Neural cell (in vitro differentiated cells): ENCODE results near the gene NT5DC3. TPM values are rescaled to one million over a fixed set of nuclear protein-coding genes. Genes with fewer than 3 reads are reported as not detected.

Experiments
- H2AFZ ChIP-seq: fragments of 200-600, 300-800 bp; sonication (generic), shearing (Covaris generic); 2 replicates; pipeline ENCODE4 v1.6.0; 2014; ENCODE audit warnings: low read depth, mild to moderate bottlenecking, antibody characterized with exemption, low read length, moderate library complexity
- H3F3A ChIP-seq: fragments of 200-600 bp; shearing (Covaris generic); 2 replicates; pipeline ENCODE4 v1.6.1; 2016; ENCODE audit warnings: mild to moderate bottlenecking, moderate library complexity, mixed read lengths, antibody characterized with exemption, low read length; ENCODE audit not compliant: insufficient read depth, poor library complexity, severe bottlenecking
- H3K27ac ChIP-seq: fragments of 200-600, 300-800 bp; sonication (generic), shearing (Covaris generic); 2 replicates; pipeline ENCODE4 v1.5.1; 2014; ENCODE audit warnings: mild to moderate bottlenecking, low read length, moderate library complexity
- H3K27me3 ChIP-seq: fragments of 300-800, 200-600 bp; sonication (generic), shearing (Covaris generic); 2 replicates; pipeline ENCODE4 v1.6.0; 2014; ENCODE audit warnings: mild to moderate bottlenecking, low read depth, low read length, moderate library complexity; ENCODE audit not compliant: insufficient read depth
- H3K36me3 ChIP-seq: fragments of 300-800, 200-600 bp; sonication (generic), shearing (Covaris generic); 2 replicates; pipeline ENCODE4 v1.5.1; 2014; ENCODE audit warnings: mild to moderate bottlenecking, antibody characterized with exemption, low read length, moderate library complexity; ENCODE audit not compliant: insufficient read depth
- H3K4me2 ChIP-seq: fragments of 300-800, 200-600 bp; sonication (generic), shearing (Covaris generic); 2 replicates; pipeline ENCODE4 v1.6.0; 2014; ENCODE audit warnings: mild to moderate bottlenecking, low read length
- H3K4me3 ChIP-seq: fragments of 300-800, 200-600 bp; sonication (generic), shearing (Covaris generic); 2 replicates; pipeline ENCODE4 v1.5.1; 2014; ENCODE audit warnings: mild to moderate bottlenecking, low read length, moderate library complexity
- H3K79me2 ChIP-seq: fragments of 200-600 bp; shearing (Covaris generic); replicated peaks from 2 replicates; pipeline ENCODE4 v1.6.0; 2014; ENCODE audit warnings: mild to moderate bottlenecking, low read length, moderate library complexity; ENCODE audit not compliant: insufficient read depth
- H3K9ac ChIP-seq: fragments of 300-800, 200-600 bp; sonication (generic), shearing (Covaris generic); 2 replicates; pipeline ENCODE4 v1.6.1; 2016; ENCODE audit warnings: mild to moderate bottlenecking, low read length, mixed read lengths
- H3K9me2 ChIP-seq: fragments of 200-600 bp; shearing (Covaris generic); 2 replicates; pipeline ENCODE4 v1.6.1; 2016; ENCODE audit warnings: mild to moderate bottlenecking, low read length, mixed read lengths; ENCODE audit not compliant: insufficient read depth
- H3K9me3 ChIP-seq: fragments of 200-600, 300-800 bp; sonication (generic), shearing (Covaris generic); 2 replicates; pipeline ENCODE4 v1.6.1; 2016; ENCODE audit warnings: mild to moderate bottlenecking, mixed run types, low read length, moderate library complexity, mixed read lengths
- H4K20me1 ChIP-seq: fragments of 200-600 bp; shearing (Covaris generic); 2 replicates; pipeline ENCODE4 v1.6.1; 2016; ENCODE audit warnings: mild to moderate bottlenecking, mixed run types; ENCODE audit not compliant: insufficient read depth
- EP300 ChIP-seq: fragments of 450-650 bp; conservative IDR thresholded peaks from 2 replicates; pipeline ENCODE4 v1.6.1; 2014; ENCODE audit warnings: antibody characterized with exemption, mild to moderate bottlenecking, moderate library complexity; ENCODE audit not compliant: poor library complexity, severe bottlenecking
- EZH2 ChIP-seq: fragments of 200-600, 300-800 bp; shearing (Covaris generic), sonication (generic); IDR thresholded peaks from 2 replicates; pipeline ENCODE4 v1.6.1; 2014; ENCODE audit warnings: antibody characterized with exemption, low read length, borderline replicate concordance, mild to moderate bottlenecking; ENCODE audit not compliant: insufficient read depth, poor library complexity, severe bottlenecking
- MXI1 ChIP-seq: fragments of 450-650 bp; conservative IDR thresholded peaks from 2 replicates; pipeline ENCODE4 v1.6.1; 2014; ENCODE audit warnings: antibody characterized with exemption, mild to moderate bottlenecking; ENCODE audit not compliant: poor library complexity, severe bottlenecking
- POLR2AphosphoS5 ChIP-seq: IDR thresholded peaks from 2 replicates; pipeline ENCODE4 v1.6.1; 2012
- RAD21 ChIP-seq: fragments of 450-650 bp; conservative IDR thresholded peaks from 2 replicates; pipeline ENCODE4 v1.6.1; 2014; ENCODE audit warnings: antibody characterized with exemption, mild to moderate bottlenecking, moderate library complexity
- SMC3 ChIP-seq: fragments of 450-650 bp; conservative IDR thresholded peaks from 2 replicates; pipeline ENCODE4 v1.6.1; 2014; ENCODE audit warnings: antibody characterized with exemption, mild to moderate bottlenecking, moderate library complexity; ENCODE audit not compliant: poor library complexity
- TAF1 ChIP-seq: IDR thresholded peaks from 2 replicates; pipeline ENCODE4 v1.6.1; 2012; ENCODE audit warnings: low read depth
- polyA plus RNA-seq: library from polyadenylated mRNA; depleted of rRNA; stranded (reverse); fragments of >200 nt; gene quantifications from 2 replicates; pipeline ENCODE4 v1.2.3, GENCODE V29; 2014
- TF ChIP-seq, protein P1 (sequence below): IDR thresholded peaks from 2 replicates; pipeline ENCODE4 v1.6.1; 2012; ENCODE audit warnings: borderline replicate concordance
- TF ChIP-seq, protein P2 (sequence below): fragments of 450-650 bp; IDR thresholded peaks from 2 replicates; pipeline ENCODE4 v1.5.1; 2014; ENCODE audit warnings: antibody characterized with exemption, mild to moderate bottlenecking, moderate library complexity; ENCODE audit not compliant: poor library complexity, severe bottlenecking

The NT5DC3 gene
- polyA plus RNA-seq, 1 donor from 2014 or later = 4.0 TPM

DNA sequence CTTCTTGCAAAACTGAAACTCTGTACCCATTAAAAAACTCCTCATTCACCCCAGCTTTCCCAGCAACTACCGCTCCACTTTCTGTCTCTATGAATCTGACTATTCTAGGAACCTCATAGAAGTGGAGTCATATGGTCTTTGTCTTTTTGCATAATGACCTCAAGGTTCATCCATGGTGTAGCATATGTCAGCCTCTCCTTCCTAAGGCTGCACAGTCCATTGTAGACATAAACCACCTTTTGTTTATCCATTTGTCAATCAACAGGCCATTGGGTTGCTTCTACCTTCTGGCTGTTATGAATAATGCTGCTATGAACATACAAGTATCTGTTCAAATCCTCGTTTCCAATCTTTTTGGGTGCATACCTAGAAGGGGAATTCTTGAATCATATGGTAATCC lies 21.1 kb downstream of the NT5DC3 start (continued):
- TF ChIP-seq, protein P1, sequence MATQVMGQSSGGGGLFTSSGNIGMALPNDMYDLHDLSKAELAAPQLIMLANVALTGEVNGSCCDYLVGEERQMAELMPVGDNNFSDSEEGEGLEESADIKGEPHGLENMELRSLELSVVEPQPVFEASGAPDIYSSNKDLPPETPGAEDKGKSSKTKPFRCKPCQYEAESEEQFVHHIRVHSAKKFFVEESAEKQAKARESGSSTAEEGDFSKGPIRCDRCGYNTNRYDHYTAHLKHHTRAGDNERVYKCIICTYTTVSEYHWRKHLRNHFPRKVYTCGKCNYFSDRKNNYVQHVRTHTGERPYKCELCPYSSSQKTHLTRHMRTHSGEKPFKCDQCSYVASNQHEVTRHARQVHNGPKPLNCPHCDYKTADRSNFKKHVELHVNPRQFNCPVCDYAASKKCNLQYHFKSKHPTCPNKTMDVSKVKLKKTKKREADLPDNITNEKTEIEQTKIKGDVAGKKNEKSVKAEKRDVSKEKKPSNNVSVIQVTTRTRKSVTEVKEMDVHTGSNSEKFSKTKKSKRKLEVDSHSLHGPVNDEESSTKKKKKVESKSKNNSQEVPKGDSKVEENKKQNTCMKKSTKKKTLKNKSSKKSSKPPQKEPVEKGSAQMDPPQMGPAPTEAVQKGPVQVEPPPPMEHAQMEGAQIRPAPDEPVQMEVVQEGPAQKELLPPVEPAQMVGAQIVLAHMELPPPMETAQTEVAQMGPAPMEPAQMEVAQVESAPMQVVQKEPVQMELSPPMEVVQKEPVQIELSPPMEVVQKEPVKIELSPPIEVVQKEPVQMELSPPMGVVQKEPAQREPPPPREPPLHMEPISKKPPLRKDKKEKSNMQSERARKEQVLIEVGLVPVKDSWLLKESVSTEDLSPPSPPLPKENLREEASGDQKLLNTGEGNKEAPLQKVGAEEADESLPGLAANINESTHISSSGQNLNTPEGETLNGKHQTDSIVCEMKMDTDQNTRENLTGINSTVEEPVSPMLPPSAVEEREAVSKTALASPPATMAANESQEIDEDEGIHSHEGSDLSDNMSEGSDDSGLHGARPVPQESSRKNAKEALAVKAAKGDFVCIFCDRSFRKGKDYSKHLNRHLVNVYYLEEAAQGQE = no peak

DNA sequence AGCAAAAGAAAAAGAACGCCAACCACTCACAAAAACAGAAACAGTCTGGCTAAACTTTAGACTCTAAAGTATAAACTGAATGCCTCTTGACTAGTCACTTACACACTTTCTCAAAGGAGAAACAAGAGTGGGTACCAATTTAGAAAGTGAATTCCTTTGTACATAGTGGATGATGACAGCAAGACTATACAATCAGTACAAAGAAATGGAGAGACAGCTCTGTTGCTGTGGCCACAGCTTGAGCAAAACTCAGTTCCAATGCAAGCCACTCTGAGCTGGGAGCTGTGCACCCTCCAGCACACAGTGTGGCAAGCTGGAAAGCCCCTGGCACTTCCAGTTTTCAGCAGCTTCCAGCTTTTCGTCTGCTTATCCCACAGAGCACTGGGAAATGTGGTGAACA lies 21.7 kb downstream of the NT5DC3 start:
- Histone ChIP-seq H3K9me3 (no peaks in the 10 kb centered on the region), H3F3A (no peaks in the 10 kb centered on the region), H3K4me3 (no peak overlapping the region), H3K9ac (no peak overlapping the region), H3K4me2 (no peak overlapping the region), H4K20me1 (no peaks in the 10 kb centered on the region), H3K27ac (no peak overlapping the region), H3K9me2 (no peaks in the 10 kb centered on the region), H3K27me3 (no peaks in the 10 kb centered on the region), H2AFZ (no peak overlapping the region), H3K36me3 (no peaks in the 10 kb centered on the region), H3K79me2 (no peaks in the 10 kb centered on the region)
- no peak for TF ChIP-seq MXI1
- TF ChIP-seq, protein P2, sequence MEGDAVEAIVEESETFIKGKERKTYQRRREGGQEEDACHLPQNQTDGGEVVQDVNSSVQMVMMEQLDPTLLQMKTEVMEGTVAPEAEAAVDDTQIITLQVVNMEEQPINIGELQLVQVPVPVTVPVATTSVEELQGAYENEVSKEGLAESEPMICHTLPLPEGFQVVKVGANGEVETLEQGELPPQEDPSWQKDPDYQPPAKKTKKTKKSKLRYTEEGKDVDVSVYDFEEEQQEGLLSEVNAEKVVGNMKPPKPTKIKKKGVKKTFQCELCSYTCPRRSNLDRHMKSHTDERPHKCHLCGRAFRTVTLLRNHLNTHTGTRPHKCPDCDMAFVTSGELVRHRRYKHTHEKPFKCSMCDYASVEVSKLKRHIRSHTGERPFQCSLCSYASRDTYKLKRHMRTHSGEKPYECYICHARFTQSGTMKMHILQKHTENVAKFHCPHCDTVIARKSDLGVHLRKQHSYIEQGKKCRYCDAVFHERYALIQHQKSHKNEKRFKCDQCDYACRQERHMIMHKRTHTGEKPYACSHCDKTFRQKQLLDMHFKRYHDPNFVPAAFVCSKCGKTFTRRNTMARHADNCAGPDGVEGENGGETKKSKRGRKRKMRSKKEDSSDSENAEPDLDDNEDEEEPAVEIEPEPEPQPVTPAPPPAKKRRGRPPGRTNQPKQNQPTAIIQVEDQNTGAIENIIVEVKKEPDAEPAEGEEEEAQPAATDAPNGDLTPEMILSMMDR = no peak
- no peak for TF ChIP-seq POLR2AphosphoS5
- TF ChIP-seq, protein P1 = no peak
- no peak for TF ChIP-seq EZH2
- no peak for TF ChIP-seq EP300
- no peak for TF ChIP-seq TAF1
- no peak for TF ChIP-seq RAD21
- TF ChIP-seq SMC3 = no peak
